ENCODE data around the gene RAB3C.

RAB3C gene

GRCh38 chr5:58834242-58835225 lies 251.7 kb downstream of the RAB3C start:
- no peak for DNase-seq

- no peak for DNase-seq
These were observed 253.5 kb downstream of the RAB3C start for GRCh38 chr5:58836351-58836750.

- no peak for DNase-seq
These were observed 255.9 kb downstream of the RAB3C start for GRCh38 chr5:58838729-58839128.

GRCh38 chr5:58842852-58843251 lies 260.0 kb downstream of the RAB3C start:
- DNase-seq = peak in 3 of 4 experiments; percentile 6 to 27 (median 24)

GRCh38 chr5:58844395-58844794 lies 261.5 kb downstream of the RAB3C start:
- DNase-seq = no peak

- DNase-seq = no peak
These were observed 264.2 kb downstream of the RAB3C start for GRCh38 chr5:58847041-58847440.

GRCh38 chr5:58849223-58849622 lies 266.3 kb downstream of the RAB3C start:
- no peak for DNase-seq

GRCh38 chr5:58849921-58850667 lies 267.2 kb downstream of the RAB3C start:
- DNase-seq = peak; percentile 9 to 71 (median 34)

GRCh38 chr5:58851153-58851552 lies 268.3 kb downstream of the RAB3C start:
- DNase-seq = no peak

- DNase-seq = no peak
These were observed 268.7 kb downstream of the RAB3C start for GRCh38 chr5:58851571-58851970.

GRCh38 chr5:58852566-58852965 lies 269.7 kb downstream of the RAB3C start:
- no peak for DNase-seq

GRCh38 chr5:58854441-58854840 lies 271.6 kb downstream of the RAB3C start:
- peak; percentile 5 to 40 (median 11) for DNase-seq

GRCh38 chr5:58855851-58856739 lies 273.2 kb downstream of the RAB3C start:
- DNase-seq = no peak

- no peak for DNase-seq
These were observed 274.7 kb downstream of the RAB3C start for GRCh38 chr5:58857609-58858008.

- DNase-seq = peak in 3 of 4 experiments; percentile 23 to 41 (median 30)
These were observed 277.8 kb downstream of the RAB3C start for GRCh38 chr5:58860680-58861079.

GRCh38 chr5:58868931-58869330 lies 286.1 kb downstream of the RAB3C start:
- no peak for DNase-seq

GRCh38 chr5:58871648-58872242 lies 288.9 kb downstream of the RAB3C start:
- DNase-seq = peak; percentile 34 to 61 (median 46)

- no peak for DNase-seq
These were observed 289.9 kb downstream of the RAB3C start for GRCh38 chr5:58872670-58873273.

- DNase-seq = no peak
These were observed 292.7 kb downstream of the RAB3C start for GRCh38 chr5:58875599-58875998.

- DNase-seq = no peak
These were observed 302.4 kb downstream of the RAB3C start for GRCh38 chr5:58885260-58885659.
